HepG2 (cell line): Measurements from ENCODE around the gene NUP133. TPM values are rescaled to one million over a fixed set of nuclear protein-coding genes. Genes with fewer than 3 reads are reported as not detected.

Source experiments
- ATAC-seq: fragments of 200-7000 bp; cut with Tn5 transposase; 3 replicates; pipeline ENCODE4 v1.9.1; 2020; ENCODE audit warnings: mild to moderate bottlenecking, moderate library complexity
- BruUV-seq: library from RNA; stranded (reverse); fragments of 400-500 nt; replicated peaks from 2 replicates; lab custom pipeline; 2021; lab: Mats Ljungman, UMichigan
- CTCF ChIA-PET: fragments of 300-600 bp; formaldehyde crosslinking; extraction: SDS; loops from one replicate; lab custom pipeline; 2021; ENCODE audit warnings: low total read pairs, inconsistent platforms, low intra/inter-chr PET ratio; lab: Yijun Ruan, JAX
- POLR2A ChIA-PET: fragments of 350-600 bp; sonication (Branson Sonifier 250); formaldehyde crosslinking; loops from one replicate; lab custom pipeline; 2020; ENCODE audit warnings: antibody characterized with exemption, inconsistent platforms; lab: Yijun Ruan, JAX
- DNase-seq: peaks from one replicate; pipeline ENCODE4 v3.0.0-alpha.2; 2015; ENCODE audit warnings: low spot score
- FAIRE-seq: peaks from 3 replicates; lab custom pipeline; 2011; peaks lifted over from hg19 to GRCh38; lab: Jason Lieb, UNC
- H2AFZ ChIP-seq: one replicate; pipeline ENCODE4 v1.6.1; 2011; ENCODE audit warnings: low read length, inconsistent platforms
- H3K27ac ChIP-seq: fragments of 300-600 bp; 3 replicates; pipeline ENCODE4 v1.8.0; 2011; ENCODE audit warnings: mixed run types, mild to moderate bottlenecking, mixed read lengths, low read length, inconsistent platforms; ENCODE audit not compliant: insufficient read depth; ENCODE audit errors: extremely low read length
- H3K27me3 ChIP-seq, 2 experiments: fragments of 200-600 bp in 1 of 2; 2 replicates in 1 of 2; 3 replicates in 1 of 2; pipeline versions ENCODE4 v1.6.0 to v1.8.0; 2011; ENCODE audit warnings: low read length in 2 of 2, mild to moderate bottlenecking in 2 of 2, moderate library complexity in 2 of 2, inconsistent platforms in 1 of 2; ENCODE audit not compliant: insufficient read depth in 2 of 2, control insufficient read depth in 1 of 2
- H3K36me3 ChIP-seq, 2 experiments: fragments of 200-600 bp in 1 of 2; replicated peaks in 1 of 2; 2 replicates in 1 of 2; 3 replicates in 1 of 2; pipeline versions ENCODE4 v1.5.1 to v1.8.0; 2011; ENCODE audit warnings: low read length in 2 of 2, inconsistent platforms in 1 of 2; ENCODE audit not compliant: insufficient read depth in 2 of 2, control insufficient read depth in 1 of 2
- H3K4me1 ChIP-seq: 2 replicates; pipeline ENCODE4 v1.5.1; 2012; ENCODE audit warnings: low read length, inconsistent platforms; ENCODE audit not compliant: insufficient read depth
- H3K4me2 ChIP-seq: 2 replicates; pipeline ENCODE4 v1.6.0; 2011; ENCODE audit warnings: low read depth, low read length, inconsistent platforms
- H3K4me3 ChIP-seq, 3 experiments: fragments of 200-600 bp in 1 of 3; sonication (generic), shearing (Covaris generic) in 1 of 3; replicated peaks in 1 of 3; 2 replicates each; pipeline ENCODE4 v1.5.1; 2011 to 2016; ENCODE audit warnings: low read length in 3 of 3, inconsistent platforms in 2 of 3, low read depth in 2 of 3, mild to moderate bottlenecking in 2 of 3, control low read depth in 1 of 3, mixed read lengths in 1 of 3; ENCODE audit not compliant: insufficient read depth in 1 of 3
- H3K79me2 ChIP-seq: one replicate; pipeline ENCODE4 v1.6.1; 2011; ENCODE audit warnings: low read length, inconsistent platforms; ENCODE audit not compliant: insufficient read depth
- H3K9ac ChIP-seq: 2 replicates; pipeline ENCODE4 v1.6.0; 2011; ENCODE audit warnings: mild to moderate bottlenecking, low read depth, low read length, inconsistent platforms; ENCODE audit not compliant: insufficient read depth
- H3K9me3 ChIP-seq: 2 replicates; pipeline ENCODE4 v1.5.1; 2012; ENCODE audit warnings: mild to moderate bottlenecking, low read length
- H4K20me1 ChIP-seq: 2 replicates; pipeline ENCODE4 v1.6.0; 2011; ENCODE audit warnings: inconsistent platforms, mild to moderate bottlenecking, low read length, moderate library complexity; ENCODE audit not compliant: insufficient read depth
- CBX1 ChIP-seq: IDR thresholded peaks from one replicate; pipeline ENCODE4 v1.6.1; 2016; ENCODE audit warnings: antibody characterized with exemption, low read depth
- DNMT1 ChIP-seq: sonication (generic); formaldehyde crosslinking; IDR thresholded peaks from 2 replicates; pipeline ENCODE4 v1.5.1; 2020; ENCODE audit warnings: mild to moderate bottlenecking, missing genetic modification reagents
- DPF2 ChIP-seq: sonication (generic); formaldehyde crosslinking; IDR thresholded peaks from 2 replicates; pipeline ENCODE4 v1.4.0; 2020; ENCODE audit warnings: mild to moderate bottlenecking, low read depth, missing genetic modification reagents, borderline replicate concordance
- ESRRA ChIP-seq: sonication (generic); formaldehyde crosslinking; IDR thresholded peaks from 2 replicates; pipeline ENCODE4 v1.5.1; 2020; ENCODE audit warnings: mild to moderate bottlenecking, low read depth, missing genetic modification reagents
- FOXP1 ChIP-seq, 2 experiments: fragments of 450-650 bp in 1 of 2; IDR thresholded peaks; 2 replicates each; pipeline ENCODE4 v1.6.1; 2017 to 2018; ENCODE audit warnings: antibody characterized with exemption in 1 of 2
- KDM3A ChIP-seq: IDR thresholded peaks from 2 replicates; pipeline ENCODE4 v1.6.1; 2018; ENCODE audit warnings: low read depth, missing compliant biosample characterization
- MED13 ChIP-seq: sonication (generic); formaldehyde crosslinking; IDR thresholded peaks from 2 replicates; pipeline ENCODE4 v1.5.0; 2020; ENCODE audit warnings: missing genetic modification reagents
- PITX1 ChIP-seq: sonication (generic); formaldehyde crosslinking; IDR thresholded peaks from 2 replicates; pipeline ENCODE4 v1.5.1; 2020; ENCODE audit warnings: mild to moderate bottlenecking, missing genetic modification reagents
- RBFOX2 ChIP-seq: fragments of 200-400 bp; formaldehyde crosslinking; IDR thresholded peaks from 2 replicates; pipeline ENCODE4 v1.6.1; 2017; ENCODE audit warnings: low read depth, mild to moderate bottlenecking, low read length
- SAP130 ChIP-seq: IDR thresholded peaks from 2 replicates; pipeline ENCODE4 v1.6.1; 2016; ENCODE audit warnings: low read depth
- SMC3 ChIP-seq: IDR thresholded peaks from 2 replicates; pipeline ENCODE4 v1.6.1; 2011; ENCODE audit warnings: low read length, improper control_type of control experiment
- ZBTB20 ChIP-seq: sonication (generic); formaldehyde crosslinking; IDR thresholded peaks from 2 replicates; pipeline ENCODE4 v1.8.1; 2023; ENCODE audit warnings: missing genetic modification reagents, low read depth, mild to moderate bottlenecking, borderline replicate concordance
- ZFY ChIP-seq: sonication (generic); formaldehyde crosslinking; IDR thresholded peaks from 2 replicates; pipeline ENCODE4 v1.4.0; 2020; ENCODE audit warnings: missing genetic modification reagents
- ZMAT3 ChIP-seq: sonication (generic); formaldehyde crosslinking; conservative IDR thresholded peaks from 2 replicates; pipeline ENCODE4 v1.7.0; 2021; ENCODE audit warnings: missing genetic modification reagents
- ZNF263 ChIP-seq: sonication (generic); formaldehyde crosslinking; IDR thresholded peaks from 2 replicates; pipeline ENCODE4 v1.4.0; 2020; ENCODE audit warnings: missing genetic modification reagents
- ZNF343 ChIP-seq: sonication (generic); formaldehyde crosslinking; IDR thresholded peaks from 2 replicates; pipeline ENCODE4 v1.4.0; 2020; ENCODE audit warnings: mild to moderate bottlenecking, missing genetic modification reagents
- ZNF44 ChIP-seq: sonication (generic); formaldehyde crosslinking; IDR thresholded peaks from 2 replicates; pipeline ENCODE4 v1.5.1; 2020; ENCODE audit warnings: mild to moderate bottlenecking, missing genetic modification reagents
- ZNF674 ChIP-seq: sonication (generic); formaldehyde crosslinking; IDR thresholded peaks from 2 replicates; pipeline ENCODE4 v1.5.0; 2020; ENCODE audit warnings: low read depth, mild to moderate bottlenecking, missing genetic modification reagents
- ZNF776 ChIP-seq: sonication (generic); formaldehyde crosslinking; IDR thresholded peaks from 2 replicates; pipeline ENCODE4 v1.4.0; 2020; ENCODE audit warnings: mild to moderate bottlenecking, missing genetic modification reagents
- ZNF790 ChIP-seq: sonication (generic); formaldehyde crosslinking; IDR thresholded peaks from 2 replicates; pipeline ENCODE4 v1.8.0; 2022; ENCODE audit warnings: missing genetic modification reagents, mild to moderate bottlenecking, borderline replicate concordance
- ZNF850 ChIP-seq: sonication (generic); formaldehyde crosslinking; conservative IDR thresholded peaks from 2 replicates; pipeline ENCODE4 v1.9.0; 2021; ENCODE audit warnings: mild to moderate bottlenecking, missing genetic modification reagents
- ZSCAN29 ChIP-seq: sonication (generic); formaldehyde crosslinking; conservative IDR thresholded peaks from 2 replicates; pipeline ENCODE4 v1.4.0; 2020; ENCODE audit warnings: mild to moderate bottlenecking, missing genetic modification reagents
- WGBS: methylation state at CpG from one replicate; pipeline ENCODE4 v1.1.6; 2017; ENCODE audit warnings: low lambda C conversion rate; 5-methylcytosine and 5-hydroxymethylcytosine counted together
- in situ Hi-C: cut with HindIII; loops from 2 replicates; pipeline ENCODE4 v1.10.0; 2017; ENCODE audit warnings: low pct_unique_long_range_greater_than_20kb; ENCODE audit not compliant: extremely low pct_ligation_motif_present
- intact Hi-C: fragments of 100-400 bp; cut with micrococcal nuclease; formaldehyde crosslinking; loops from one replicate; pipeline ENCODE4 v1.10.0; 2022; ENCODE audit not compliant: unreplicated experiment
- polyA plus RNA-seq, 8 experiments: library from polyadenylated mRNA; depleted of rRNA in 3 of 8; stranded (reverse) in 7 of 8; unstranded in 1 of 8; fragments of >200 nt; fragmentation: Illumina TruSeq in 4 of 8; extraction: Trizol in 4 of 8; gene quantifications; 2 replicates each; pipeline versions ENCODE4 v1.2.1 to v1.2.3, GENCODE V29; 2011 to 2016; ENCODE audit warnings: low read depth in 4 of 8, missing spikeins in 1 of 8, mixed read lengths in 1 of 8; ENCODE audit not compliant: insufficient read depth in 1 of 8
- total RNA-seq, 5 experiments: library from RNA; depleted of rRNA; stranded (reverse); fragments of >200 nt; fragmentation: Illumina TruSeq; extraction: Trizol; gene quantifications; 2 replicates each; pipeline ENCODE4 v1.2.3, GENCODE V29; 2016; ENCODE audit warnings: low read depth in 1 of 5

Gene NUP133
- total and polyA plus RNA-seq, 2 of the 13 experiments (the other 11 are each of a cell fraction or from before 2014, with no cell fraction given) = 17.7 to 45.6 TPM

GRCh38 chr1:229461032-229461668 lies 47.0 kb downstream of the NUP133 start (continued):
- TF ChIP-seq ESRRA (CRISPR knock-in tag) (no peak), KDM3A (CRISPR knock-in tag) (no peak), RBFOX2 (no peak), PITX1 (CRISPR knock-in tag) (no peak)

GRCh38 chr1:229459815-229460214 lies 48.3 kb downstream of the NUP133 start:
- intact Hi-C loops = no loop called here

GRCh38 chr1:229457436-229457835 lies 50.7 kb downstream of the NUP133 start:
- H3K4me3 ChIP-seq = no peak overlapping the region
- no peak overlapping the region for H3K4me2 ChIP-seq
- ChIA-PET POLR2A (no interaction called here), CTCF (no interaction called here)
- FAIRE-seq = no peak
- H3K4me1 ChIP-seq = no peaks in the 10 kb centered on the region
- peaks cover 10 to 41% of the 10 kb centered on the region in 2 experiments; a peak in 4 of 5 replicates for H3K36me3 ChIP-seq
- no peak overlapping the region for H3K27ac ChIP-seq
- H3K79me2 ChIP-seq = no peaks in the 10 kb centered on the region
- no peaks in the 10 kb centered on the region for H3K9me3 ChIP-seq
- DNase-seq = no peak
- H3K27me3 ChIP-seq = no peaks in the 10 kb centered on the region
- in situ Hi-C loops = no loop called here
- H4K20me1 ChIP-seq = no peaks in the 10 kb centered on the region; the same call in 1 of the 2 replicates
- no peak overlapping the region for H2AFZ ChIP-seq
- no peak overlapping the region for H3K9ac ChIP-seq
- WGBS = 90% methylated on average over 4 of the region's 4 CpGs
- ATAC-seq = no peak
- BruUV-seq = no TSS peak
- intact Hi-C loops = no loop called here
- no peak for TF ChIP-seq CBX1
- TF ChIP-seq ZNF850 (CRISPR knock-in tag) = no peak
- TF ChIP-seq ZNF343 (CRISPR knock-in tag) = no peak
- TF ChIP-seq MED13 = no peak
- TF ChIP-seq DNMT1 (CRISPR knock-in tag) = no peak
- TF ChIP-seq ZNF44 (CRISPR knock-in tag) = no peak
- TF ChIP-seq ZNF674 = no peak
- no peak for TF ChIP-seq SMC3
- TF ChIP-seq ZNF790 (CRISPR knock-in tag) = no peak
- no peak for TF ChIP-seq ZBTB20
- no peak for TF ChIP-seq DPF2 (CRISPR knock-in tag)
- TF ChIP-seq SAP130 = no peak
- no peak for TF ChIP-seq ZMAT3
- no peak for TF ChIP-seq ZNF263 (CRISPR knock-in tag)
- TF ChIP-seq ZSCAN29 (CRISPR knock-in tag) = no peak
- no peak for TF ChIP-seq ZNF776 (CRISPR knock-in tag)

More at GRCh38 chr1:229459815-229460214, 48.3 kb downstream of the NUP133 start:
- Histone ChIP-seq H4K20me1 (no peaks in the 10 kb centered on the region; the same call in 1 of the 2 replicates), H3K4me1 (no peaks in the 10 kb centered on the region), H3K79me2 (no peaks in the 10 kb centered on the region), H3K4me2 (no peak overlapping the region), H3K36me3 (peaks cover 17 to 61% of the 10 kb centered on the region in 2 experiments; a peak in 4 of 5 replicates), H3K4me3 (no peak overlapping the region), H3K27ac (no peak overlapping the region), H3K27me3 (no peaks in the 10 kb centered on the region), H3K9me3 (no peaks in the 10 kb centered on the region), H2AFZ (no peak overlapping the region), H3K9ac (no peak overlapping the region)
- FAIRE-seq (no peak), DNase-seq (no peak), ATAC-seq (no peak)
- in situ Hi-C loops = no loop called here
- no TSS peak for BruUV-seq
- CTCF ChIA-PET = no interaction called here
- POLR2A ChIA-PET = no interaction called here
- 98% methylated on average over 3 of the region's 3 CpGs for WGBS
- TF ChIP-seq ZFY (no peak), FOXP1 (IDR thresholded peaks at IDR 0.05) (no peak), FOXP1 (CRISPR knock-in tag; IDR thresholded peaks at IDR 0.05) (no peak)
